Sciatic nerve (tissue), 2 donors: ENCODE results near the gene PTPRF. TPM values are rescaled to one million over a fixed set of nuclear protein-coding genes. Genes with fewer than 3 reads are reported as not detected.

Source experiments
- ATAC-seq: fragments of 200-7000 bp; cut with Tn5 transposase; one replicate; pipeline ENCODE4 v1.9.1; 2020; ENCODE audit warnings: mild to moderate bottlenecking, moderate library complexity
- DNase-seq: peaks from one replicate; pipeline ENCODE4 v3.0.0-alpha.2; 2020; ENCODE audit warnings: low spot score
- intact Hi-C: fragments of 100-400 bp; cut with DNase I; formaldehyde crosslinking; loops from one replicate; pipeline ENCODE4 v1.14.2; 2022
- total RNA-seq: library from RNA; stranded (reverse); fragmentation: NEBNext Ultra II Directional; extraction: Animal tissue kit (Norgen Biotek cat#: 25700); gene quantifications from one replicate; pipeline ENCODE4 v1.2.1, GENCODE V29; 2021
- donor health status: DM: no; HTN: no; CAD: no.
- donor health status: DM: no; HTN: no; CAD: no.

Gene PTPRF
- total RNA-seq, 1 donor from 2014 or later, result 180 TPM

- DNase-seq, result peak; percentile 84
- intact Hi-C loops, result no loop called here
- peak; percentile 85 for ATAC-seq
Observed at GRCh38 chr1:43565600-43566360, 35.1 kb downstream of the PTPRF start.

DNA sequence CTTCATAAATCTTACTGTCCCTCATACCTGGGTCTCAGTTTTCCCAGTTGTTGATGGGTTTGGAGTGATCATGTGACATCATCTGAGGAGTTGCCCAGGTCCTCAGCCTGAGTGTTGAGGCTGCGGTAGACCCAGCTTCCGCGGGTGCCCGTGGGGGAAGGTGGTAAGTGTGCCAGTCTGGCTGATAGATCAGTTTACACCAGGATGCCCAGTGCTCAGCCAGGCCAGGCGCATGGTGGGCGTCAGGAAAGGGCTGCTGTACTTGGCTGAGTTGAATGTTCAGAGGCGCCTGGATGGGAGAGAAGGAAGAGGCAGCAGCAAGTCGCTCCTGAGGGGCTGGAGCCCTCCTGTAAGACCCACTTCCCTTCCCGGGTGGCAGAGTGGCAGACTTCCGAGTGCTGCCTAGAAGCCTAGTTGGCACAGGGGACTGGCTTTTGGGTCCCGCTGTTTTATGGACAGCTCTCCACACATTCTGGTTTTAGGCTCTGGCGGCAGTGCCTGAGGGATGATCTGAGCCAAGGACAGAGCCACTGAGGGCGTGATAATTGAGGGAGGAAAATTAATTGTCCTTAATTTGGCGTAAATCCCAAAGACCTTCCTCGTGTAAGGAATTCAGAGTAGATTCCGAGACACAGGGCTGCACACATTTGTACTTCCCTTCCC lies 35.8 kb downstream of the PTPRF start:
- intact Hi-C loops, result no loop called here
- DNase-seq (no peak), ATAC-seq (no peak)

- no peak for DNase-seq
- intact Hi-C loops, result no loop called here
- ATAC-seq, result no peak
Observed at GRCh38 chr1:43569175-43569574, 38.5 kb downstream of the PTPRF start.

GRCh38 chr1:43570277-43570676 lies 39.6 kb downstream of the PTPRF start:
- intact Hi-C loops, result no loop called here
- DNase-seq, result no peak

GRCh38 chr1:43570715-43571114 lies 40.0 kb downstream of the PTPRF start:
- ATAC-seq (peak; percentile 10), DNase-seq (no peak)
- intact Hi-C loops, result no loop called here

More at GRCh38 chr1:43570277-43570676, 39.6 kb downstream of the PTPRF start:
- ATAC-seq, result no peak

DNA sequence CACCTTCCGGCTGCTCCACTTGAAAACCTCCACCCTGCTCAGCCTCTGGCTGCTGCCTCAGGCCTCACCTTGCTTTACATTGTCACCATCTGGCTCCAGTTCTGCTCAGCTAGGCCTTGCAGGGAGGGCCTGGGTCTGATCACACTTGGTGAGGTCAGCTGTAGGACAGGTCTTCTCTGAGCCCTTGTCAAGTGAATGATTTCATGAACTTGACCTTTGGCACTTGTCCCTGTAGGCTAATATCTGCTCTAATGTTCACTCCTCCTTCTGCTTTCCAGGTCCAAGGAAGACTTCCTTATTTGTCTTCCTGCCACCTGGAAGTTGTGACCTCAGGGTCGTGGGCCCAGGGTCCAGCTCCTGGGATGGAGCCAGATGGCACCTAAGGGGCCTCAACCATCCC lies 41.4 kb downstream of the PTPRF start:
- DNase-seq (no peak), ATAC-seq (no peak)
- intact Hi-C loops, result no loop called here

DNA sequence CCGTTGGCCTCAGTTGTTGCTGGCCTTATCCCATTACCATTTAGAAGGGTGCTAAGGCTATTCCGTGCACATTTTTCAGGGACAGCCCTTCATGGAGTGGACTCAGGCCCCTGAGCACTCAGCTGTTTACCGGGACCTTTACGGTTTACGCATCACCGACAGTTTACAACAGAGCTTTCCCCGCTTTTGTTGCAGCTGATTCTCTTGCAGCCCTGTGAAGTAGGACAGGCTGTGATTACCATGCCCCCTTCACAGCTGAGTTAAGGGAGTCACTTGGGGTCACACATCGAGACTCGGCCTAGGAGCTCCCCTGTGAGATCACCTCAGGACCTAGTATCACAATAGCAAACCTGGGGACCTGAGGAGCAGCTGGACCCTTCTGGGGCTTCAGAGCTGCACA lies 41.9 kb downstream of the PTPRF start:
- ATAC-seq (no peak), DNase-seq (no peak)
- intact Hi-C loops, result no loop called here

- no peak for DNase-seq
- ATAC-seq, result no peak
- intact Hi-C loops, result no loop called here
Observed at GRCh38 chr1:43573066-43573800, 42.5 kb downstream of the PTPRF start.

DNA sequence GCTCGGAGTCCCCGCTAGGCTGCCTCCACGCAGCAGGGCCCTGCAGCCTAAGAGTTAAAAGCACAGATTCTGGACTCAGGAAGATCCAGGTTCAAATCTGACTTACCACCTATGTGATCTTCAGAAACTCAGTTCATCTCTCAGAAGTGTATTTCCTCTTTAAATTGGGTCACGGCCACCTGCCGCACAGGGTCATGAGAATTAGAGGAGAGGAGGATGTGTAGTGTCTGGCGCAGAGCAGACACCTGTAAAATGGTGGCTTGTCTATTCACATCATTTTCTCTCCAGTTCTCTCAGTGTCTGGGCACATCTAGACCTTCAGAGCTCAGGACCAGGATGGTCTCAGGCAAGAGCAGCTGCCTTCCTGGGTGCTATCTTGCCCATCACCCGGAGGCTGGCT lies 45.8 kb downstream of the PTPRF start:
- intact Hi-C loops, result no loop called here
- DNase-seq, result no peak
- no peak for ATAC-seq

GRCh38 chr1:43577655-43578542 lies 47.2 kb downstream of the PTPRF start:
- intact Hi-C loops, result no loop called here
- peak; percentile 4 for ATAC-seq

DNA sequence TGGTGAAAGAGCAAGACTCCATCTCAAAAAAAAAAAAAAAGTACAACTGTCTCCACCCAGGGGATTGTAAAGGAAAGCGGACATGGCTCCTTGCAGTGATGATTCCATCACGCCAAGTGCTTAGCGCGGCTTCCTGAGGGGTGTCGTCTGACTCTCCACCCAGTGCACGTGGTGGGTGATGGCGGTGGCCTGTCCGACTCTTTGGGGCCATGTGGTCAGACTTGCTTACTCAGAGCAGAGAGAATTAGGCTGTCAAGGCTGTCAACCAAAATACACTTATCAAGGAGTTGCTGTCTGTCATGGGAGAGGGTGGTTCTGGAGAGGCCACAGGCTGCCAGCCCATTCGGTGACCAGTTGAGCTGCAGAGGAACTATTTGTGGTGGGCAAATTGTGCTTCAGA lies 49.4 kb downstream of the PTPRF start:
- ATAC-seq, result no peak
- intact Hi-C loops, result no loop called here

More at GRCh38 chr1:43577655-43578542, 47.2 kb downstream of the PTPRF start:
- DNase-seq, result no peak

DNA sequence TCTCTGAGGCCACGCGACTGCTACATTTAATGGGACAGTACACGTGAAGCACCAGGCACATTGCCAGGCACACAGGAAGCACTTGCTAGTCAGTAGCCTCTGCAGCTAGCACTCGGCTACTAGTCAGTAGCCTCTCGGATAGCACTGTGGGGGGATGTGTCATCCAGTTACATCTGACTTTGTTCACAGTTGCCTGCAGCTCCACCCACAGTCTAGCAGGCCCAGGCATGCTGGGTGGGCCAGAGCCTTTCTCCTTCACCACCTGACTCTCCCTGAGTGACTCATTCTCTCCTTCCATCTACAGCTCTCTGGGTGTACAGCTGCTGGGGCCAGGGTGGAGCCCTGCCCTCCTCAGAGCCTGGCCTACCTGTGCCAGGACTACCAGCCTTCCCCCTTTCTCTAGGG lies 51.5 kb downstream of the PTPRF start:
- ATAC-seq (peak; percentile 68), DNase-seq (no peak)
- intact Hi-C loops, result no loop called here

More for the DNA sequence above, 49.4 kb downstream of the PTPRF start:
- DNase-seq, result no peak

DNA sequence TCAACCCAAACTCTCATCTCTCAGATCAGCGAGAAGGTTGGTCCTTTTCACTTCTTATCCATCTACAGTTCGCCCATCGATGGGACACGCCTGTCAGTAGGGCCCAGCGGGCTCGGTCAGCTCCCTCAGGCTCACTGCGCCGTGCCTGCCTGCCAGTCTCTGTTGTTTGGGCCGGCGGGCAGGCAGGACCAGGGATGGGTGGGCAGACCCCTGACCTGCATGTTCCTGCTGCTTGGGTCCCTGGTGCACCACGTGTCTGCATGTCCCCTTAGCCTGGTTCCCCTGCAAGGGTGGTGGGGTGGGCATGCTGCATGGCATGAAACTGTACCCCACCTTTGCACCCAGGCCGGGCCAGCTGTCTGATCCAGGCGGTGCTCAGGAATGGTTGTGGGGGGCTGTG lies 52.4 kb downstream of the PTPRF start:
- no peak for DNase-seq
- no peak for ATAC-seq

GRCh38 chr1:43584204-43584603 lies 53.5 kb downstream of the PTPRF start:
- no peak for DNase-seq
- intact Hi-C loops, result no loop called here
- ATAC-seq, result no peak

More for the DNA sequence above, 52.4 kb downstream of the PTPRF start:
- intact Hi-C loops, result no loop called here

- intact Hi-C loops, result no loop called here
- ATAC-seq (no peak), DNase-seq (no peak)
Observed at GRCh38 chr1:43585557-43585956, 54.9 kb downstream of the PTPRF start.

DNA sequence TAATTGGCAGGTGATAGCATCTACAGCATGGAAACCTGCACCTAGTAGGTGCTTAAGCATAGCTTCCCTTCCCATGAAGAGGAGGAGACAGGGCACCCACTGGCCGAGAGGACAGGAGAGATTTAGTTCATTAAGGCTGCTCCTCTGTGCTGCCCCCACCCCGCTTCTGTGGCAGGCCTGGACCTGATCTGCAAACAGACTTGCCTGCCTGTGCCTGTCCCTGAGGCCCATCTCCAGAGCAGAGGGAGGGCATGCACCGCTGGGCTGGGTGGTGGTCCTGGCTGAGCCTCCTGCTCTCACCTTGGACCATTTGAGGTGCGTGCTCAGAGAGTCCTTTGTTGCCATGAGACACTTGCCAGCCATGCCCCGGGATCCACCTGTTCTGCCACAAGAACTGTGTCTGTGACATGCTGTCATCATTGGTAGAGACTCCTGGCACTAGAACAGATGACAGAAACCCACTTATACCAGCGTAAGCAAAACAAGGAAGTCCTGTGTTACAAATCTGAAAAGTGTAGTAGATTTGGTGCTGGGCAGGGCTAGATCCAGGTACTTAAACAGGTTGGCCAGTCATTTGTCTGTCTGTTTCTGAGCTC lies 55.6 kb downstream of the PTPRF start:
- intact Hi-C loops, result no loop called here
- ATAC-seq (no peak), DNase-seq (no peak)

- DNase-seq (no peak), ATAC-seq (no peak)
- intact Hi-C loops, result no loop called here
Observed at GRCh38 chr1:43587001-43587400, 56.3 kb downstream of the PTPRF start.

DNA sequence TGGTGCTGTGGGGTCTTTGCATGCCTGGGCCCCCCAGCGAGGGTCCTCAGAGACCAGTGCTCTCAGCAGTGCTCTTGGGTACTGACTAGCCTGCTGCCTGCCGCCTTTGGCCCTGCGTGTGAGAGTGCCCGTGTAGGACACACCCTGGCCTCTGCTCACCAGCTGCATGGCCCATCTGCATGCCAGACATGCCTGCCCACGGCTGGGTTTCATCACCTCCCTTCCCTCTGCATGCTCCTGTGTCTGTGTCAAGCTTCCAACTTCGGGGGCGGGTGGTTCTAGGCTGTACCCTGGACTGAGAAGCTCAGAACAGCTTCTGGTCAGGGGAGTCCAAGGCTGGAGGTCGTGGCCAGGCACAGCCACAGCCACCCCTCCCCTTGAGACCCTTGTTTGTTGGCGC lies 56.9 kb downstream of the PTPRF start:
- ATAC-seq (no peak), DNase-seq (no peak)
- intact Hi-C loops, result no loop called here

GRCh38 chr1:43588592-43588991 lies 57.9 kb downstream of the PTPRF start:
- intact Hi-C loops, result no loop called here
- no peak for ATAC-seq
- no peak for DNase-seq
